ENCODE data around the gene RPA1. TPM values are rescaled to one million over a fixed set of nuclear protein-coding genes. Genes with fewer than 3 reads are reported as not detected.
"Not testable (repeated sequence)": the region's sequence is repeated elsewhere in the genome, so short reads cannot be mapped to it uniquely, and the experiment has no call there.

The RPA1 gene
- polyA plus RNA-seq, 1 donor from 2014 or later: 8.4 TPM

DNA sequence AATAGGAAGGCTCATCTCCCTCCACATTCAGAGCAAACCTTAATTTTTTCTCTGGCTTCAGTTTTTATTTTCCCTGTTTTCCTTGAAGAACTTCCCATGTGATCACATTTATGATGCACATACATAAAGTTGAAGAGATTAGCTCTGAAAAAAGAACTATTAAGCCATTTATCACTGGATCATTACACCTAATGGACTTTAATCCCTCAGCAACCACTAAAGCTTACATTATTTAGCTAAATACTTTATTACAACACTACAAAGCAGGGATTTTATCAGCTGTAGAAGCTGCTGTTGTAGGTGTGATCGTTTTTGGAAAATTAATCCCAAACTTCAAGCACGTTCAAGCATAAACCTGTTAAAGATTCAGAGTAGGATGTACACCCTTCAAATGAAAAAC is 21.2 kb upstream of the RPA1 start:
- no peaks in the 10 kb centered on the region for H3K9me2 ChIP-seq (ENCODE audit: insufficient read depth, low read length)
- H3K27me3 ChIP-seq (ENCODE audit: insufficient read depth, low read depth, low read length): no peaks in the 10 kb centered on the region
- no peaks in the 10 kb centered on the region for H3K79me2 ChIP-seq (replicated peaks; ENCODE audit: insufficient read depth, low read length)
- H3K4me3 ChIP-seq (ENCODE audit: low read length): no peak overlapping the region
- H3K9me3 ChIP-seq (ENCODE audit: low read length): no peaks in the 10 kb centered on the region
- no peak for TF ChIP-seq POLR2AphosphoS5 (IDR thresholded peaks at IDR 0.05)
- no peak for TF ChIP-seq MXI1 (conservative IDR thresholded peaks at IDR 0.05; ENCODE audit: poor library complexity, severe bottlenecking)
- TF ChIP-seq, protein P1, sequence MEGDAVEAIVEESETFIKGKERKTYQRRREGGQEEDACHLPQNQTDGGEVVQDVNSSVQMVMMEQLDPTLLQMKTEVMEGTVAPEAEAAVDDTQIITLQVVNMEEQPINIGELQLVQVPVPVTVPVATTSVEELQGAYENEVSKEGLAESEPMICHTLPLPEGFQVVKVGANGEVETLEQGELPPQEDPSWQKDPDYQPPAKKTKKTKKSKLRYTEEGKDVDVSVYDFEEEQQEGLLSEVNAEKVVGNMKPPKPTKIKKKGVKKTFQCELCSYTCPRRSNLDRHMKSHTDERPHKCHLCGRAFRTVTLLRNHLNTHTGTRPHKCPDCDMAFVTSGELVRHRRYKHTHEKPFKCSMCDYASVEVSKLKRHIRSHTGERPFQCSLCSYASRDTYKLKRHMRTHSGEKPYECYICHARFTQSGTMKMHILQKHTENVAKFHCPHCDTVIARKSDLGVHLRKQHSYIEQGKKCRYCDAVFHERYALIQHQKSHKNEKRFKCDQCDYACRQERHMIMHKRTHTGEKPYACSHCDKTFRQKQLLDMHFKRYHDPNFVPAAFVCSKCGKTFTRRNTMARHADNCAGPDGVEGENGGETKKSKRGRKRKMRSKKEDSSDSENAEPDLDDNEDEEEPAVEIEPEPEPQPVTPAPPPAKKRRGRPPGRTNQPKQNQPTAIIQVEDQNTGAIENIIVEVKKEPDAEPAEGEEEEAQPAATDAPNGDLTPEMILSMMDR (IDR thresholded peaks at IDR 0.05; ENCODE audit: poor library complexity, severe bottlenecking): no peak
- TF ChIP-seq, protein P2, sequence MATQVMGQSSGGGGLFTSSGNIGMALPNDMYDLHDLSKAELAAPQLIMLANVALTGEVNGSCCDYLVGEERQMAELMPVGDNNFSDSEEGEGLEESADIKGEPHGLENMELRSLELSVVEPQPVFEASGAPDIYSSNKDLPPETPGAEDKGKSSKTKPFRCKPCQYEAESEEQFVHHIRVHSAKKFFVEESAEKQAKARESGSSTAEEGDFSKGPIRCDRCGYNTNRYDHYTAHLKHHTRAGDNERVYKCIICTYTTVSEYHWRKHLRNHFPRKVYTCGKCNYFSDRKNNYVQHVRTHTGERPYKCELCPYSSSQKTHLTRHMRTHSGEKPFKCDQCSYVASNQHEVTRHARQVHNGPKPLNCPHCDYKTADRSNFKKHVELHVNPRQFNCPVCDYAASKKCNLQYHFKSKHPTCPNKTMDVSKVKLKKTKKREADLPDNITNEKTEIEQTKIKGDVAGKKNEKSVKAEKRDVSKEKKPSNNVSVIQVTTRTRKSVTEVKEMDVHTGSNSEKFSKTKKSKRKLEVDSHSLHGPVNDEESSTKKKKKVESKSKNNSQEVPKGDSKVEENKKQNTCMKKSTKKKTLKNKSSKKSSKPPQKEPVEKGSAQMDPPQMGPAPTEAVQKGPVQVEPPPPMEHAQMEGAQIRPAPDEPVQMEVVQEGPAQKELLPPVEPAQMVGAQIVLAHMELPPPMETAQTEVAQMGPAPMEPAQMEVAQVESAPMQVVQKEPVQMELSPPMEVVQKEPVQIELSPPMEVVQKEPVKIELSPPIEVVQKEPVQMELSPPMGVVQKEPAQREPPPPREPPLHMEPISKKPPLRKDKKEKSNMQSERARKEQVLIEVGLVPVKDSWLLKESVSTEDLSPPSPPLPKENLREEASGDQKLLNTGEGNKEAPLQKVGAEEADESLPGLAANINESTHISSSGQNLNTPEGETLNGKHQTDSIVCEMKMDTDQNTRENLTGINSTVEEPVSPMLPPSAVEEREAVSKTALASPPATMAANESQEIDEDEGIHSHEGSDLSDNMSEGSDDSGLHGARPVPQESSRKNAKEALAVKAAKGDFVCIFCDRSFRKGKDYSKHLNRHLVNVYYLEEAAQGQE (IDR thresholded peaks at IDR 0.05; ENCODE audit: borderline replicate concordance): no peak
- TF ChIP-seq EP300 (conservative IDR thresholded peaks at IDR 0.05; ENCODE audit: poor library complexity, severe bottlenecking): no peak
- TF ChIP-seq TAF1 (IDR thresholded peaks at IDR 0.05; ENCODE audit: low read depth): no peak
- TF ChIP-seq RAD21 (conservative IDR thresholded peaks at IDR 0.05): no peak
- no peak for TF ChIP-seq SMC3 (conservative IDR thresholded peaks at IDR 0.05; ENCODE audit: poor library complexity)
- no peak for TF ChIP-seq EZH2 (IDR thresholded peaks at IDR 0.05; ENCODE audit: borderline replicate concordance, insufficient read depth, low read length, poor library complexity, severe bottlenecking)
- no peaks in the 10 kb centered on the region for H3F3A ChIP-seq (ENCODE audit: insufficient read depth, low read length, poor library complexity, severe bottlenecking)
- no peak overlapping the region for H3K4me2 ChIP-seq (ENCODE audit: low read length)
- H2AFZ ChIP-seq (ENCODE audit: low read depth, low read length): no peak overlapping the region
- no peaks in the 10 kb centered on the region for H3K36me3 ChIP-seq (ENCODE audit: insufficient read depth, low read length)
- H3K9ac ChIP-seq (ENCODE audit: low read length): no peak overlapping the region
- no peaks in the 10 kb centered on the region for H4K20me1 ChIP-seq (ENCODE audit: insufficient read depth)
- no peak overlapping the region for H3K27ac ChIP-seq (ENCODE audit: low read length)

DNA sequence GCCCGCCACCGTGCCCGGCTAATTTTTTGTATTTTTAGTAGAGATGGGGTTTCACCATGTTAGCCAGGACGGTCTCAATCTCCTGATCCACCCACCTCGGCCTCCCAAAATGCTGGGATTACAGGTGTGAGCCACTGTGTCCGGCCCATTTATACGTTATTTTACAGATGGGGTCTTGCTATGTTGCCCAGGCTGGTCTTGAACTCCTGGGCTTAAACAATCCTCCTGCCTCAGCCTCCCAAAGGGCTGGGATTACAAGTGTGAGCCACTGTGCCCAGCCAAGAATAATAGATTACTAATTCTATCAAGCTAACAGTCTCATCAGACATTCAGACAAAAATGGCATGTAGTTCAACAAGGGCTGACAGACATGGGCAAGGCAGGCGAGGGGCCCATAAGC is 20.0 kb upstream of the RPA1 start:
- H3K27me3 ChIP-seq (ENCODE audit: insufficient read depth, low read depth, low read length); H3K27ac ChIP-seq (ENCODE audit: low read length): not testable (repeated sequence)

More for the DNA sequence above, 20.0 kb upstream of the RPA1 start:
- not testable (repeated sequence) for H3K79me2 ChIP-seq (replicated peaks; ENCODE audit: insufficient read depth, low read length); H3K9me3 ChIP-seq (ENCODE audit: low read length); H2AFZ ChIP-seq (ENCODE audit: low read depth, low read length); H4K20me1 ChIP-seq (ENCODE audit: insufficient read depth); H3K4me3 ChIP-seq (ENCODE audit: low read length); H3K9me2 ChIP-seq (ENCODE audit: insufficient read depth, low read length); H3K4me2 ChIP-seq (ENCODE audit: low read length); H3K36me3 ChIP-seq (ENCODE audit: insufficient read depth, low read length); H3F3A ChIP-seq (ENCODE audit: insufficient read depth, low read length, poor library complexity, severe bottlenecking); H3K9ac ChIP-seq (ENCODE audit: low read length)

Measured in neural cell (in vitro differentiated cells).